GM20431 (cell line): ENCODE measurements around the gene ARHGEF4.

ENCODE experiments used
- in situ Hi-C: fragments of 300-500 bp; cut with MseI, MboI; formaldehyde crosslinking; loops from one replicate; pipeline ENCODE4 v1.15.0; 2020; ENCODE audit warnings: low sequenced_read_pairs; ENCODE audit not compliant: unreplicated experiment

The ARHGEF4 gene

GRCh38 chr2:130911996-130912395, 75.3 kb downstream of the ARHGEF4 start:
- in situ Hi-C loops: no loop called here

DNA sequence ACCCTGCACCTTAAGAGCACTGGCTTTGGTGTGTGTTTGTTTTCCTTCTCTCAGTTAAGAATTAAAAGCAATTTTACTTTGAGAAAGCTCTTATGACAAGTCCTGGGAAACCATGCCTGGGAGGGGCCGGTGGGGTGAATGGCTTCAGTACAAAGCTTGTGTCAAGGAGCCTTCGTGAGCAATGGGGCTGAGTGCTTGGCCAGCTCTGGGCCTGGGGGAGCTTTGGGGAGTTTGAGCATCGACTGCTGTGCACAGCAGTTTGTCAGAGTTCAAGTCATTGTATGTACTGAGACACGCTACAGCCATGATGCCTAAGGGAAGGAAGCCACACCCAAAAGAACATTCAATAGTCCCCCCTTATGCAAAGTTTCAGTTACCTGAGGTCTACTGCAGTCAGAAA, 75.8 kb downstream of the ARHGEF4 start:
- in situ Hi-C loops: no loop called here

DNA sequence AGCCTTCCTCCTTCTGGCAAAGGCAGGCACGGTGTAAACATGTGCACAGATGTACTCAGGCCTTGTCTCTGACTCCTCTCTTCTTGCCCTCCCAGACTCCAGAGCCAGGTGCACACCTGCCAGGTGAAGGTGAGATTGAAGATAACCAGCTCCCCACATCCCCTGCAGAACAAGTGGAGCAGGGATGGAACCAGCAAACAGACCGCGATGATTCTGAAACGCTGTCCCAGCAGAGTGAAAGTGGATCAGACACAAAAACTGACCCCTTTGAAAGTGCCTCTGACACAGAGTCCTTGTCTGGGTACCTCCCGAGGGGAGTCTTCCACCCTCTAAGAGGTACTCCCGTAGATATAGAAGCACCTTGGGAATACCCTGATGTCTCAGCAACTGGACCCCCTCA, 77.2 kb downstream of the ARHGEF4 start:
- in situ Hi-C loops: no loop called here

- in situ Hi-C loops: no loop called here
Measured at GRCh38 chr2:130915149-130915548, 78.4 kb downstream of the ARHGEF4 start.

- in situ Hi-C loops: no loop called here
Measured at GRCh38 chr2:130915595-130916437, 79.1 kb downstream of the ARHGEF4 start.

GRCh38 chr2:130916438-130916705, 79.7 kb downstream of the ARHGEF4 start:
- in situ Hi-C loops: no loop called here

- in situ Hi-C loops: no loop called here
Measured at GRCh38 chr2:130917006-130917688, 80.4 kb downstream of the ARHGEF4 start.

GRCh38 chr2:130918393-130918792, 81.7 kb downstream of the ARHGEF4 start:
- in situ Hi-C loops: no loop called here

GRCh38 chr2:130920415-130921163, 83.9 kb downstream of the ARHGEF4 start:
- in situ Hi-C loops: no loop called here

- in situ Hi-C loops: no loop called here
Measured at GRCh38 chr2:130921164-130921476, 84.4 kb downstream of the ARHGEF4 start.

DNA sequence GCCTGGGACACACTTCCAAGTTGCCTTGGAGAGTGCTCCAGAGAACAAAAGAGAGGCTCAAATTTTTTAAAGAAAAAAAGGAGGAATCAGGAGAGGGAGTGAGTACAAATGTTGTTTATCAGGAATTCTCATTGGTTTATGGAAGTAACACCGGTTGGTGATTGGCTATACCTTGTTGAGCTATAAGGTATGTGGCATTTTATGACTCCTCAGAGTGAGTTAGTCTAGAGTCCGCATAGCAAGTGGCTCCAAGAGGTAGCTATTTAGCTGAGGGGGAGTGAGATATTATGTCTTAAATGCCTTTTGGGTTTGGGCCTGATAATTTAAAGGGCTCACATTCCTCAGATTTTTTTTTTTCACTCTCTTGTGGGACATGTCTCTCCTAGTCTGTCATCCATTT, 85.7 kb downstream of the ARHGEF4 start:
- in situ Hi-C loops: no loop called here

GRCh38 chr2:130928385-130928784, 91.7 kb downstream of the ARHGEF4 start:
- in situ Hi-C loops: no loop called here

DNA sequence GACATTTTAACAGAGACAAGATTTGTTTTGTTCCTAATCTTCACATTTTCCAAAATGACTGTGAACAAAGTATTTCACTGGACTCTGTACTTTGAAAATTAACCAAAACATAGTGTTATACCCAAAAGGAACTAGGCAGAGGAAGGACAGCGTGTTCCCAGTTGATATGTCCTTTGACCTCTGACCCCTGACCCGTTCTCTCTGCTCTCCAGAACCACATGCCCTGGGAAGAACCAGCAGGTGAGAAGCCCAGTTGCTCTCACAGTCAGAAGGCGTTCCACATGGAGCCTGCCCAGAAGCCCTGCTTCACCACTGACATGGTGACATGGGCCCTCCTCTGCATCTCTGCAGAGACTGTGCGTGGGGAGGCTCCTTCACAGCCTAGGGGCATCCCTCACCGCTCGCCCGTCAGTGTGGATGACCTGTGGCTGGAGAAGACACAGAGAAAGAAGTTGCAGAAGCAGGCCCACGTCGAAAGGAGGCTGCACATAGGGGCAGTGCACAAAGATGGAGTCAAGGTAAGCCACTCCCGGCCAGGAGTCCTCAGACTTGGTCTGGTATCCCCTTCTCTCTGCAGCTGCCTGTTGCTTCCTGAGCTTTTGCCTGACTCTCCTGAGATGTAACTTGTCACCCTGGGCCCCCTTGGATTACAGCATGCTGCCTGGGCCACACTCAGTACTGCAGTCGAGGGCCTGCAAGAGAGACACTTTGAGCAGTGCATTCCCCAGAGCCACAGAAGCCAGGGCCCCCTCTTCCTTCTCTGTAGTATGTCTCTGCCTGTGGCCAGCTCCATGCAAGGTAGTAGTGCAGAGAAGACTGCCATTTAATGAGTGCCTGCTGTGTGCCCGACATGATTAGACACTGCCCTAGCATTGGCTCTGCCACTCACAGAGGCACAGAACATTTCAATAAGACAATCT, 94.3 kb downstream of the ARHGEF4 start:
- in situ Hi-C loops: no loop called here

- in situ Hi-C loops: no loop called here
Measured at GRCh38 chr2:130933501-130933900, 96.8 kb downstream of the ARHGEF4 start.

- in situ Hi-C loops: no loop called here
Measured at GRCh38 chr2:130936451-130936850, 99.7 kb downstream of the ARHGEF4 start.

GRCh38 chr2:130947967-130948366, 111.3 kb downstream of the ARHGEF4 start:
- in situ Hi-C loops: no loop called here

DNA sequence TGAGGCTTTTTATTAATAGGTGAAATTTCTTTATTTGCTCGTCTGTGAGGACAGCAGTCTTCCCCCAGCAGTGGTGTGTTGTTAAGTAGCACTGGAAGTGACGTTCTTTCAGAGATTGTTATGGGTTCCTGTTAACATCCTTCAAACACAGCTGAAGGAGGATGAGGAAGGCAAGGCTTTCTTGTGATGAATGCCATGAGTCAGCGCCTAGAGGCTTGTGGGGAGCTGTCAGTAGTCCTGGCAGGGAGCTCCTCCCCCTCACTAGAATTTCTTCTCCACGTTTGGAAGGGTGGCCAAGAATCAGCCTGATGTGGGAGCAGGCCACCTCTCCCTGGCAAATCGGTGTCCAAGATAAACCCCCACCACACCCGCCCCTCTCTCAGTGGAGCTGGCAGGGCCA, 113.2 kb downstream of the ARHGEF4 start:
- in situ Hi-C loops: no loop called here

DNA sequence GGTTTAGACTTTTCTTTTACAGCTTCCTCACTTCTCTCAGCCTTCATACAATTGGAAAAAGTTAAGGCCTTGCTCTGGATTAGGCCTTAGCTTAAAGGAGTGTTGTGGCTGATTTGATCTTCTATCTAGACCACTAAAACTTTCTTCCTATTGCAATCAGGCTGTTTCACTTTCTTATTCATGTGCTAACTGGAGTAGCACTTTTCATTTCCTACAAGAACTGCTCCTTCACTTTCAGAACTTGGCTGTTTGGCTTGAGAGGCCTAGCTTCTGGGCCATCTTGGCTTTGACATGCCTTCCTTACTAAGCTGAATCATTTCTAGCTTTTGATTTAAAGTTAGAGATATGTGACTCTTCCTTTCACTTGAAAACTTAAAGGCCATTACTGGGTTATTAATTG, 114.3 kb downstream of the ARHGEF4 start:
- in situ Hi-C loops: no loop called here

DNA sequence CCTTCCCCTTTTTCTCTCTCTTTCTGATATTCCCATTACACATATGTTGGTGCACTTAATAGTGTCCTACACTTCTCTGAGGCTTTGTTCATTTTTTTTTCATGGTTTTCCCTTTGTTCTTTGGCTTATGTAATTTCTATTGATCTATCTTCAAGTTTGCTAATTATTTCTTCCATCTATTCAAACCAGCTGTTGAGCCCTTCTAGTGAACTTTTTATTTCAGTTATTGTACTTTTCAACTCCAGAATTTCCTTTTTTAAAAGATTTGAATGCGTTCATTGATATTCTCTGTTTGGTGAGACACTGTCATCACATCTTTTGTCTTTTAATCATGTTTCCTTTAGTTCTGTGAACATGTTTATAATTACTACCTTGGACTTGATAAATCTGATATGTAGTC, 118.2 kb downstream of the ARHGEF4 start:
- in situ Hi-C loops: no loop called here

GRCh38 chr2:130957915-130958314, 121.2 kb downstream of the ARHGEF4 start:
- in situ Hi-C loops: no loop called here
